Sigmoid colon (tissue), 7 donors: ENCODE results near the gene METAP2. TPM values are rescaled to one million over a fixed set of nuclear protein-coding genes. Genes with fewer than 3 reads are reported as not detected.

Experiments
- DNase-seq: peaks from one replicate; pipeline ENCODE4 v3.0.0-alpha.2; 2019
- H3K27ac ChIP-seq, 4 donors: fragments of 200-600 bp; sonication (generic); one replicate each; pipeline ENCODE4 v1.5.1; 2016 to 2019; ENCODE audit warnings: mild to moderate bottlenecking in 1 of 4
- H3K27me3 ChIP-seq, 3 donors: fragments of 200-600 bp; sonication (generic); one replicate each; pipeline ENCODE4 v1.5.1; 2019; ENCODE audit warnings: mild to moderate bottlenecking in 1 of 3
- H3K36me3 ChIP-seq, 4 donors: fragments of 200-600 bp; sonication (generic); one replicate each; pipeline ENCODE4 v1.5.1; 2016 to 2019
- H3K4me1 ChIP-seq, 4 donors: fragments of 200-600 bp; sonication (generic); one replicate each; pipeline ENCODE4 v1.5.1; 2017 to 2019
- H3K4me3 ChIP-seq, 4 donors: fragments of 200-600 bp; sonication (generic); one replicate each; pipeline ENCODE4 v1.5.1; 2017 to 2019; ENCODE audit warnings: mild to moderate bottlenecking in 2 of 4, moderate library complexity in 1 of 4
- H3K9me3 ChIP-seq, 4 donors: fragments of 200-600 bp in 3 of 4; sonication (generic) in 3 of 4; one replicate each; pipeline versions ENCODE4 v1.5.1 to v1.6.1; 2013 to 2019
- CTCF ChIP-seq, 4 experiments: fragments of 450-650 bp in 3 of 4; fragments of 200-600 bp in 1 of 4; IDR thresholded peaks; one replicate each; pipeline ENCODE4 v1.5.1; 2016 to 2019; ENCODE audit warnings: antibody characterized with exemption in 4 of 4, mild to moderate bottlenecking in 3 of 4, moderate library complexity in 2 of 4
- EP300 ChIP-seq, 4 donors: sonication (generic); formaldehyde crosslinking; IDR thresholded peaks; one replicate each; pipeline ENCODE4 v1.6.1; 2017; ENCODE audit warnings: antibody characterized with exemption in 4 of 4
- POLR2A ChIP-seq, 2 donors: fragments of 450-650 bp; IDR thresholded peaks; one replicate each; pipeline ENCODE4 v1.6.1; 2016; ENCODE audit warnings: antibody characterized with exemption in 2 of 2, mild to moderate bottlenecking in 2 of 2, moderate library complexity in 2 of 2
- POLR2AphosphoS5 ChIP-seq, 4 donors: sonication (generic); formaldehyde crosslinking; IDR thresholded peaks; one replicate each; pipeline ENCODE4 v1.6.1; 2017; ENCODE audit warnings: antibody characterized with exemption in 4 of 4
- WGBS, 2 donors: extraction: QIAGEN DNeasy Blood & Tissue Kit; methylation state at CpG; one replicate each; pipeline ENCODE4 v1.1.7; 2013; 5-methylcytosine and 5-hydroxymethylcytosine counted together
- intact Hi-C: fragments of 100-400 bp; cut with DNase I; formaldehyde crosslinking; loops from one replicate; pipeline ENCODE4 v1.15.1; 2023
- polyA plus RNA-seq, 3 donors: library from polyadenylated mRNA; stranded (reverse); fragments of 200-250 nt; gene quantifications; one replicate each; pipeline ENCODE4 v1.2.3, GENCODE V29; 2013
- total RNA-seq, 4 donors: library from RNA; depleted of rRNA; stranded (reverse); fragments of >200 nt; gene quantifications; one replicate each; pipeline ENCODE4 v1.1.0, GENCODE V29; 2016
- donor health status: healthy with polysubstance abuse.
- donor health status: Bipolar disorder and iron deficiency.
- donor health status: healthy.

Gene METAP2
- total and polyA plus RNA-seq, 7 donors, result 45.6 to 152 (median 75.1) TPM

DNA sequence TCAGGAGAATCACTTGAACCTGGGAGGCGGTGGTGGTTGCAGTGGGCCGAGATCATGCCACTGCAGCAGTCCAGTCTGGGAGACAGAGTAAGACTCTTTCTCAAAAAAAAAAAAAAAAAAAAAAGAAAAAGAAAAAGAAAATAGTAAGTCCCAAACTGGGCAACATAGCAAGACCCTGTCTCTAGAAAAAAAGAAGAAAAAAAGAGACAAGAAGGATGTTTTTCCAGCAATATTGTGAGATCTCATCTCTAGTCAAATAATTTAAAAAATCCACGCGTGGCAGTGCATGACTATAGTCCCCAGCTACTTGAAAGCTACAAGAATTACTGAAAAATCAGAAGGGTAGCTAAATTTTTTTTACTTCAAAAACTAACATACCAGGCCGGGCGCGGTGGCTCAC lies 69.4 kb downstream of the METAP2 start:
- Histone ChIP-seq H3K27ac (no peak overlapping the region), H3K4me1 (peaks cover 0 to 9% (median 5%) of the 10 kb centered on the region in 4 donors), H3K27me3 (no peaks in the 10 kb centered on the region), H3K4me3 (no peak overlapping the region), H3K36me3 (no peaks in the 10 kb centered on the region), H3K9me3 (no peaks in the 10 kb centered on the region)
- intact Hi-C loops, result no loop called here
- no peak for DNase-seq
- 96 to 98% methylated on average over 7 of the region's 7 CpGs for WGBS, 2 donors
- TF ChIP-seq EP300 (IDR thresholded peaks at IDR 0.05), result no peak
- TF ChIP-seq POLR2A (IDR thresholded peaks at IDR 0.05), result no peak
- TF ChIP-seq CTCF (IDR thresholded peaks at IDR 0.05), result no peak
- no peak for TF ChIP-seq POLR2AphosphoS5 (IDR thresholded peaks at IDR 0.05)

DNA sequence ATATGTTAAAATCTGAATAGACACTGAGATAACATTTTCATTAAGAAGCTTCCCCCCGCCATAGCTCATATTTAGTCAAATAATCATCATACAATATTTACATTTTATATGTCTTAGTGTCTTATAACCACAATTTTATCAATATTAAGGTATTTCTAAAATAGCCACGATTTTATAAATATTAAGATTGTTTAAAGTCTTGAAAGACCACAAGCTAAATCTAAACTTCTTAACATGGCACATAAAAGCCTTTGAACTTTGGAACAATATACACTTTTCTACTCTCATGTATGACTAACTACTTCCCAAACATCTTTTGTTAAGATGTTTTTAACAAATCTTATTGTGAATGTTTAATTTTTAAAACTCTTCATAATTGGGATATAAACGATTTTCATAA lies 70.8 kb downstream of the METAP2 start:
- no peak for TF ChIP-seq POLR2AphosphoS5 (IDR thresholded peaks at IDR 0.05)
- no peak overlapping the region for H3K4me3 ChIP-seq
- no peaks in the 10 kb centered on the region for H3K27me3 ChIP-seq
- no peaks in the 10 kb centered on the region for H3K9me3 ChIP-seq
- DNase-seq, result no peak
- intact Hi-C loops, result loop anchor here (5.0 kb wide), 1 partner anchor 207 kb away; no protein-coding TSS in a partner anchor
- WGBS, 2 donors, result 45 to 59% methylated on average over 3 of the region's 3 CpGs
- no peak overlapping the region for H3K27ac ChIP-seq
- H3K4me1 ChIP-seq, result peaks cover 0 to 13% (median 7%) of the 10 kb centered on the region in 4 donors
- H3K36me3 ChIP-seq, result no peaks in the 10 kb centered on the region

GRCh38 chr12:95545303-95545702 lies 71.4 kb downstream of the METAP2 start:
- DNase-seq, result no peak
- no peak overlapping the region for H3K27ac ChIP-seq
- TF ChIP-seq POLR2AphosphoS5 (IDR thresholded peaks at IDR 0.05) (no peak), CTCF (IDR thresholded peaks at IDR 0.05) (no peak), POLR2A (IDR thresholded peaks at IDR 0.05) (no peak), EP300 (IDR thresholded peaks at IDR 0.05) (no peak)

GRCh38 chr12:95545731-95546490 lies 72.0 kb downstream of the METAP2 start:
- no peaks in the 10 kb centered on the region for H3K9me3 ChIP-seq
- TF ChIP-seq POLR2AphosphoS5 (IDR thresholded peaks at IDR 0.05), result no peak
- TF ChIP-seq POLR2A (IDR thresholded peaks at IDR 0.05), result no peak
- TF ChIP-seq EP300 (IDR thresholded peaks at IDR 0.05), result no peak
- no peak for TF ChIP-seq CTCF (IDR thresholded peaks at IDR 0.05)
- DNase-seq, result no peak
- no peaks in the 10 kb centered on the region for H3K36me3 ChIP-seq
- no peak overlapping the region for H3K27ac ChIP-seq
- H3K27me3 ChIP-seq, result no peaks in the 10 kb centered on the region
- intact Hi-C loops, result loop anchor here (5.0 kb wide), 1 partner anchor 209 kb away; no protein-coding TSS in a partner anchor
- 40 to 73% methylated on average over 8 of the region's 8 CpGs for WGBS, 2 donors
- H3K4me1 ChIP-seq, result peaks cover 0 to 13% (median 7%) of the 10 kb centered on the region in 4 donors
- no peak overlapping the region for H3K4me3 ChIP-seq

More at GRCh38 chr12:95545303-95545702, 71.4 kb downstream of the METAP2 start:
- Histone ChIP-seq H3K36me3 (no peaks in the 10 kb centered on the region), H3K9me3 (no peaks in the 10 kb centered on the region), H3K4me3 (no peak overlapping the region), H3K27me3 (no peaks in the 10 kb centered on the region), H3K4me1 (peaks cover 0 to 13% (median 7%) of the 10 kb centered on the region in 4 donors)
- intact Hi-C loops, result loop anchor here (5.0 kb wide), 1 partner anchor 208 kb away; no protein-coding TSS in a partner anchor
- WGBS, 2 donors, result 72 to 88% methylated on average over 4 of the region's 4 CpGs

- H3K4me3 ChIP-seq, result no peak overlapping the region
- no peak for DNase-seq
- 61 to 71% methylated on average over 9 of the region's 9 CpGs for WGBS, 2 donors
- intact Hi-C loops, result loop anchor here (5.0 kb wide), 1 partner anchor 209 kb away; no protein-coding TSS in a partner anchor
- no peaks in the 10 kb centered on the region for H3K9me3 ChIP-seq
- no peaks in the 10 kb centered on the region for H3K36me3 ChIP-seq
- no peak overlapping the region for H3K27ac ChIP-seq
- no peaks in the 10 kb centered on the region for H3K27me3 ChIP-seq
- no peak for TF ChIP-seq EP300 (IDR thresholded peaks at IDR 0.05)
- TF ChIP-seq CTCF (IDR thresholded peaks at IDR 0.05), result no peak
- TF ChIP-seq POLR2A (IDR thresholded peaks at IDR 0.05), result no peak
- no peak for TF ChIP-seq POLR2AphosphoS5 (IDR thresholded peaks at IDR 0.05)
- H3K4me1 ChIP-seq, result peaks cover 0 to 13% (median 7%) of the 10 kb centered on the region in 4 donors
These were observed 72.5 kb downstream of the METAP2 start for GRCh38 chr12:95546491-95546813.
